IMR-90 (cell line): ENCODE measurements around the gene LANCL3. TPM values are rescaled to one million over a fixed set of nuclear protein-coding genes. Genes with fewer than 3 reads are reported as not detected.
"Not testable (repeated sequence)": the region's sequence is repeated elsewhere in the genome, so short reads cannot be mapped to it uniquely, and the experiment has no call there.

Experiments used
- ATAC-seq: fragments of 200-7000 bp; cut with Tn5 transposase; 2 replicates; pipeline ENCODE4 v1.9.1; 2020; ENCODE audit warnings: low read depth, mild to moderate bottlenecking, moderate library complexity
- BruUV-seq: library from RNA; stranded (reverse); fragments of 400-500 nt; replicated peaks from 2 replicates; lab custom pipeline; 2021; lab: Mats Ljungman, UMichigan
- CTCF ChIA-PET: fragments of 300-600 bp; formaldehyde crosslinking; extraction: SDS; loops from one replicate; lab custom pipeline; 2021; ENCODE audit warnings: antibody characterized with exemption; lab: Yijun Ruan, JAX
- POLR2A ChIA-PET: fragments of 300-600 bp; sonication (Branson Sonifier 250); formaldehyde crosslinking; loops from one replicate; lab custom pipeline; 2022; ENCODE audit warnings: antibody characterized with exemption; ENCODE audit not compliant: unreplicated experiment; lab: Charles Lee
- DNase-seq: peaks from one replicate; pipeline ENCODE4 v3.0.0; 2013
- H2AFZ ChIP-seq: replicated peaks from 2 replicates; pipeline ENCODE3; 2013; ENCODE audit warnings: low read length, mild to moderate bottlenecking; ENCODE audit not compliant: poor library complexity
- H2AK5ac ChIP-seq: 2 replicates; pipeline ENCODE4 v1.6.1; 2013; ENCODE audit warnings: low read depth, low read length, inconsistent platforms
- H2AK9ac ChIP-seq: replicated peaks from 2 replicates; pipeline ENCODE3; 2013; ENCODE audit warnings: mild to moderate bottlenecking, low read depth, low read length, moderate library complexity; ENCODE audit not compliant: poor library complexity
- H2BK120ac ChIP-seq: 2 replicates; pipeline ENCODE4 v1.6.1; 2013; ENCODE audit warnings: low read depth, low read length, inconsistent platforms
- H2BK15ac ChIP-seq: 3 replicates; pipeline ENCODE4 v1.6.1; 2013; ENCODE audit warnings: low read depth, low read length, inconsistent platforms
- H2BK20ac ChIP-seq: 2 replicates; pipeline ENCODE4 v1.6.1; 2013; ENCODE audit warnings: low read depth, mild to moderate bottlenecking, inconsistent platforms, low read length, moderate library complexity
- H2BK5ac ChIP-seq: 2 replicates; pipeline ENCODE4 v1.6.1; 2013; ENCODE audit warnings: mild to moderate bottlenecking, low read depth, low read length, inconsistent platforms; ENCODE audit not compliant: poor library complexity, severe bottlenecking
- H3K14ac ChIP-seq: replicated peaks from 2 replicates; pipeline ENCODE4 v1.6.1; 2013; ENCODE audit warnings: low read depth, low read length, inconsistent platforms
- H3K18ac ChIP-seq: 2 replicates; pipeline ENCODE4 v1.6.1; 2013; ENCODE audit warnings: low read depth, low read length, control low read depth
- H3K23ac ChIP-seq: 2 replicates; pipeline ENCODE4 v1.6.1; 2013; ENCODE audit warnings: low read depth, low read length, inconsistent platforms
- H3K27ac ChIP-seq: 2 replicates; pipeline ENCODE4 v1.5.1; 2013; ENCODE audit warnings: mild to moderate bottlenecking, control low read depth, low read length; ENCODE audit not compliant: insufficient read depth
- H3K27me3 ChIP-seq: 2 replicates; pipeline ENCODE4 v1.6.1; 2013; ENCODE audit warnings: low read length; ENCODE audit not compliant: control insufficient read depth, insufficient read depth
- H3K36me3 ChIP-seq: 2 replicates; pipeline ENCODE4 v1.6.1; 2013; ENCODE audit warnings: low read length, mixed read lengths; ENCODE audit not compliant: control insufficient read depth, insufficient read depth
- H3K4ac ChIP-seq: 2 replicates; pipeline ENCODE4 v1.6.1; 2013; ENCODE audit warnings: low read depth, low read length, inconsistent platforms
- H3K4me1 ChIP-seq: 2 replicates; pipeline ENCODE4 v1.6.1; 2013; ENCODE audit warnings: low read length, mixed read lengths; ENCODE audit not compliant: control insufficient read depth, insufficient read depth
- H3K4me2 ChIP-seq: 2 replicates; pipeline ENCODE4 v1.6.1; 2013; ENCODE audit warnings: low read depth, mild to moderate bottlenecking, control low read depth, low read length, moderate library complexity
- H3K4me3 ChIP-seq: 2 replicates; pipeline ENCODE4 v1.5.1; 2013; ENCODE audit warnings: low read depth, mild to moderate bottlenecking, control low read depth, low read length, moderate library complexity; ENCODE audit not compliant: insufficient read depth
- H3K56ac ChIP-seq: 2 replicates; pipeline ENCODE4 v1.6.1; 2013; ENCODE audit warnings: low read length, inconsistent platforms; ENCODE audit not compliant: insufficient read depth; ENCODE audit errors: extremely low read depth
- H3K79me1 ChIP-seq, 2 experiments: 2 replicates each; pipeline ENCODE4 v1.6.1; 2013; ENCODE audit warnings: low read length in 2 of 2, inconsistent platforms in 1 of 2, low read depth in 1 of 2
- H3K9ac ChIP-seq: 2 replicates; pipeline ENCODE4 v1.6.1; 2013; ENCODE audit warnings: low read depth, low read length, control low read depth
- H3K9me1 ChIP-seq: 2 replicates; pipeline ENCODE4 v1.6.1; 2013; ENCODE audit warnings: low read length, inconsistent platforms; ENCODE audit not compliant: insufficient read depth
- H3K9me3 ChIP-seq: 2 replicates; pipeline ENCODE4 v1.6.1; 2013; ENCODE audit warnings: low read length; ENCODE audit not compliant: control insufficient read depth, insufficient read depth
- H4K20me1 ChIP-seq: 2 replicates; pipeline ENCODE4 v1.6.1; 2013; ENCODE audit warnings: low read length, inconsistent platforms; ENCODE audit not compliant: insufficient read depth
- H4K5ac ChIP-seq: 2 replicates; pipeline ENCODE4 v1.6.1; 2013; ENCODE audit warnings: mild to moderate bottlenecking, low read depth, low read length, control low read depth
- H4K8ac ChIP-seq, 2 experiments: 2 replicates each; pipeline ENCODE4 v1.6.1; 2013; ENCODE audit warnings: low read depth in 2 of 2, low read length in 2 of 2, control low read depth in 1 of 2, inconsistent platforms in 1 of 2
- H4K91ac ChIP-seq: 2 replicates; pipeline ENCODE4 v1.6.1; 2013; ENCODE audit warnings: low read depth, low read length, inconsistent platforms; ENCODE audit not compliant: insufficient read depth
- WGBS, 2 experiments: methylation state at CpG; one replicate each; pipeline versions ENCODE4 v1.1.5 to v1.1.7; 2013; ENCODE audit warnings: missing lambda C conversion rate in 2 of 2; ENCODE audit not compliant: insufficient read length in 1 of 2; ENCODE audit errors: extremely low coverage in 2 of 2; 5-methylcytosine and 5-hydroxymethylcytosine counted together
- dilution Hi-C: fragments of 300-500 bp; cut with HindIII; formaldehyde crosslinking; loops from one replicate; pipeline ENCODE4 v1.14.3; 2018; ENCODE audit warnings: low sequenced_read_pairs; ENCODE audit not compliant: unreplicated experiment
- in situ Hi-C: fragments of 300-500 bp; cut with MboI; formaldehyde crosslinking; loops from 3 replicates; pipeline ENCODE4 v1.14.3; 2019; ENCODE audit warnings: low sequenced_read_pairs, inconsistent platforms, mixed read lengths
- intact Hi-C: fragments of 100-400 bp; cut with micrococcal nuclease; formaldehyde crosslinking; loops from 2 replicates; pipeline ENCODE4 v1.10.0; 2022
- polyA plus RNA-seq, 3 experiments: library from polyadenylated mRNA; depleted of rRNA; stranded (reverse); fragments of >200 nt; gene quantifications; 2 replicates each; pipeline ENCODE4 v1.2.3, GENCODE V29; 2012; ENCODE audit warnings: low replicate concordance in 1 of 3
- total RNA-seq: library from RNA; depleted of rRNA; stranded (reverse); fragments of >200 nt; gene quantifications from 2 replicates; pipeline ENCODE4 v1.2.3, GENCODE V29; 2012

Gene LANCL3
- total and polyA plus RNA-seq, 2 of the 4 experiments (the other 2 are of a cell fraction), result not detected

DNA sequence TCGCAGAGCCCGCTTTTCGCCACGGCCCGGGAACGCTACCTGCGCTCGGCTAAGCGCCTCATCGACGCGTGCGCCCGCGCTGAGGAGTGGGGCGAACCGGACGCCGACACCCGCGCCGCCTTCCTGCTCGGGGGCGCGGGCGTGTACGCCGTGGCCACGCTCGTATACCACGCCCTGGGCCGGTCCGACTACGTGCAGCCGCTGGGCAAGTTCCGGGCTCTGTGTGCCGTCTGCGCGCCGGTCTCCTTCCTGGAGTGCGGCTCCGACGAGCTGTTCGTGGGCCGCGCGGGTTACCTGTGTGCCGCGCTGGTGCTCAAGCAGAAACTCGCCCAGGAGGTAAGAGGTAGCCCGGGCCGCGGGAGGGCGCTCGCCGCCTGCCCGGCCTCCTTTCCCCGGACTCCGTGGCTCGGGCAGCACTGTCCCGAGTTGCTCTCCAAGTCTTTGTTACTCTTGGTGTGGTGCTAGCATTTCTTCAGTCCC is 687 bp downstream of the LANCL3 start:
- H3K18ac ChIP-seq, H2AK5ac ChIP-seq, POLR2A ChIA-PET, intact Hi-C loops, H2AK9ac ChIP-seq, H2AFZ ChIP-seq, H4K8ac ChIP-seq, dilution Hi-C loops, H3K27ac ChIP-seq, H3K4me1 ChIP-seq, in situ Hi-C loops, H3K9me1 ChIP-seq, H3K4ac ChIP-seq, H3K56ac ChIP-seq, H4K20me1 ChIP-seq, H3K79me1 ChIP-seq, H4K5ac ChIP-seq, H3K27me3 ChIP-seq, H3K23ac ChIP-seq, CTCF ChIA-PET, ATAC-seq, H4K91ac ChIP-seq, H3K9ac ChIP-seq, H3K4me3 ChIP-seq, H2BK15ac ChIP-seq, DNase-seq, H3K36me3 ChIP-seq, H3K4me2 ChIP-seq, H3K9me3 ChIP-seq, H2BK20ac ChIP-seq, BruUV-seq, H2BK5ac ChIP-seq, H2BK120ac ChIP-seq, H3K14ac ChIP-seq: not testable (repeated sequence)
- no CpG with 5 or more reads among the region's 61 CpGs for WGBS, 2 experiments

DNA sequence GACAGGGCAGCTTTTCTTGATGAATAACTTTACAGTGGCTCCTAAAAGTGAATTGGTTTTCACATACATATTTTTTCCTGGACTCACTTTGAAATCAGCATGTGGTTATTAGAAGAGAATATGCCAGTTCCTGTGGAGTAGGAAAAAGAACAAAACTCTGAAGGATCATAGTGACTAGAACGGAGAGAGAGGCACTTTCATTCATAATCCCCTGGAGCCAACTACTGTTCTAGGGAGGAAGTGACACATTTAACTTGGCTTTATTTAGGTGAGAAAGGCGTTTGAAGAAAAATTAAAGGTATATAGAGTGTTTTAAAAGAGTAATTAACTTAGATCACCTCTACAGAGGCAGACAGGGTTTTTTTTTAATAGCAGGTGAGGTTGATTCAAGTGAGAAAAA is 1.7 kb downstream of the LANCL3 start:
- H2AFZ ChIP-seq, H4K20me1 ChIP-seq, DNase-seq, H3K27ac ChIP-seq, H2AK5ac ChIP-seq, H3K4me2 ChIP-seq, H3K9me3 ChIP-seq, BruUV-seq, H3K4ac ChIP-seq, H3K79me1 ChIP-seq, H3K18ac ChIP-seq, H4K5ac ChIP-seq, H3K56ac ChIP-seq, H3K9me1 ChIP-seq, H3K27me3 ChIP-seq, CTCF ChIA-PET, H4K91ac ChIP-seq, H3K23ac ChIP-seq, H2BK120ac ChIP-seq, H2BK5ac ChIP-seq, H3K14ac ChIP-seq, H3K9ac ChIP-seq, dilution Hi-C loops, ATAC-seq, H2AK9ac ChIP-seq, H3K36me3 ChIP-seq, in situ Hi-C loops, intact Hi-C loops, H2BK15ac ChIP-seq, H3K4me1 ChIP-seq, POLR2A ChIA-PET, H2BK20ac ChIP-seq, H3K4me3 ChIP-seq, H4K8ac ChIP-seq: not testable (repeated sequence)
- no CpG with 5 or more reads among the region's 2 CpGs for WGBS, 2 experiments
